IPS-20b (cell line): ENCODE results near the gene KDM5B.

ENCODE experiments used
- H3K27ac ChIP-seq: one replicate; pipeline ENCODE4 v1.5.1; 2013; ENCODE audit warnings: low read length
- H3K27me3 ChIP-seq: 2 replicates; pipeline ENCODE4 v1.6.1; 2013; ENCODE audit warnings: mild to moderate bottlenecking, low read length, inconsistent platforms; ENCODE audit not compliant: insufficient read depth
- H3K36me3 ChIP-seq: 2 replicates; pipeline ENCODE4 v1.6.1; 2013; ENCODE audit warnings: low read depth, mild to moderate bottlenecking, inconsistent platforms, low read length, moderate library complexity; ENCODE audit not compliant: insufficient read depth
- H3K4me1 ChIP-seq: 2 replicates; pipeline ENCODE4 v1.6.1; 2013; ENCODE audit warnings: mild to moderate bottlenecking, control low read depth, inconsistent platforms, low read length, moderate library complexity; ENCODE audit not compliant: insufficient read depth
- H3K4me3 ChIP-seq: 2 replicates; pipeline ENCODE4 v1.5.1; 2013; ENCODE audit warnings: mild to moderate bottlenecking, low read length, inconsistent platforms
- H3K9ac ChIP-seq: 2 replicates; pipeline ENCODE4 v1.6.1; 2013; ENCODE audit warnings: low read depth, mild to moderate bottlenecking, inconsistent platforms, low read length, moderate library complexity
- H3K9me3 ChIP-seq: 2 replicates; pipeline ENCODE4 v1.6.1; 2013; ENCODE audit warnings: mild to moderate bottlenecking, low read depth, low read length, inconsistent platforms; ENCODE audit not compliant: insufficient read depth

Gene KDM5B

GRCh38 chr1:202677433-202677832 is 130.8 kb downstream of the KDM5B start:
- Histone ChIP-seq H3K9ac (no peak overlapping the region), H3K27me3 (no peaks in the 10 kb centered on the region), H3K4me3 (no peak overlapping the region)

More at GRCh38 chr1:202677433-202677832, 130.8 kb downstream of the KDM5B start:
- Histone ChIP-seq H3K4me1 (no peaks in the 10 kb centered on the region; the same call in 1 of the 2 replicates), H3K27ac (no peak overlapping the region), H3K36me3 (no peaks in the 10 kb centered on the region), H3K9me3 (no peaks in the 10 kb centered on the region)
